Esophagus squamous epithelium (tissue), 5 donors: ENCODE data around the gene TSPEAR. TPM values are rescaled to one million over a fixed set of nuclear protein-coding genes. Genes with fewer than 3 reads are reported as not detected.

Source experiments
- DNase-seq: peaks from one replicate; lab custom pipeline; 2025; lab: John Stamatoyannopoulos, UW
- H3K27ac ChIP-seq, 4 donors: fragments of 200-600 bp; sonication (generic); one replicate each; pipeline ENCODE4 v1.5.1; 2016 to 2019; ENCODE audit warnings: mild to moderate bottlenecking in 1 of 4
- H3K27me3 ChIP-seq, 4 donors: fragments of 200-600 bp; sonication (generic); 1 replicate in 3 of 4; 2 replicates in 1 of 4; pipeline versions ENCODE4 v1.5.1 to v1.6.0; 2017 to 2021; ENCODE audit warnings: antibody characterized with exemption in 1 of 4
- H3K36me3 ChIP-seq, 3 donors: fragments of 200-600 bp; sonication (generic); one replicate each; pipeline ENCODE4 v1.5.1; 2016 to 2019
- H3K4me1 ChIP-seq, 3 donors: fragments of 200-600 bp; sonication (generic); one replicate each; pipeline ENCODE4 v1.5.1; 2017 to 2019
- H3K4me3 ChIP-seq, 4 donors: fragments of 200-600 bp; sonication (generic); 1 replicate in 3 of 4; 2 replicates in 1 of 4; pipeline ENCODE4 v1.5.1; 2016 to 2019; ENCODE audit warnings: mild to moderate bottlenecking in 2 of 4, moderate library complexity in 1 of 4
- H3K9me3 ChIP-seq, 3 donors: fragments of 200-600 bp; sonication (generic); one replicate each; pipeline ENCODE4 v1.5.1; 2016 to 2019
- POLR2A ChIP-seq, 4 donors: fragments of 450-650 bp; IDR thresholded peaks; one replicate each; pipeline ENCODE4 v1.6.1; 2017; ENCODE audit warnings: antibody characterized with exemption in 4 of 4, mild to moderate bottlenecking in 4 of 4, moderate library complexity in 3 of 4
- WGBS, 2 donors: methylation state at CpG; one replicate each; pipeline ENCODE4 v1.1.5; 2018; 5-methylcytosine and 5-hydroxymethylcytosine counted together
- intact Hi-C: fragments of 100-400 bp; cut with DNase I; formaldehyde crosslinking; loops from one replicate; pipeline ENCODE4 v1.15.0; 2022
- total RNA-seq, 4 donors: library from RNA; depleted of rRNA; stranded (reverse); fragments of >200 nt; gene quantifications; one replicate each; pipeline ENCODE4 v1.1.0, GENCODE V29; 2016
- TF ChIP-seq, protein P1 (sequence below), 6 experiments: fragments of 450-650 bp in 4 of 6; fragments of 200-600 bp in 2 of 6; sonication (generic) in 2 of 6; IDR thresholded peaks; one replicate each; pipeline ENCODE4 v1.5.1; 2016 to 2019; ENCODE audit warnings: antibody characterized with exemption in 6 of 6, mild to moderate bottlenecking in 4 of 6, moderate library complexity in 4 of 6
- donor health status: DM: yes; HTN: yes; CAD: no.

Gene TSPEAR
- total RNA-seq, 4 donors from 2014 or later = not detected

DNA sequence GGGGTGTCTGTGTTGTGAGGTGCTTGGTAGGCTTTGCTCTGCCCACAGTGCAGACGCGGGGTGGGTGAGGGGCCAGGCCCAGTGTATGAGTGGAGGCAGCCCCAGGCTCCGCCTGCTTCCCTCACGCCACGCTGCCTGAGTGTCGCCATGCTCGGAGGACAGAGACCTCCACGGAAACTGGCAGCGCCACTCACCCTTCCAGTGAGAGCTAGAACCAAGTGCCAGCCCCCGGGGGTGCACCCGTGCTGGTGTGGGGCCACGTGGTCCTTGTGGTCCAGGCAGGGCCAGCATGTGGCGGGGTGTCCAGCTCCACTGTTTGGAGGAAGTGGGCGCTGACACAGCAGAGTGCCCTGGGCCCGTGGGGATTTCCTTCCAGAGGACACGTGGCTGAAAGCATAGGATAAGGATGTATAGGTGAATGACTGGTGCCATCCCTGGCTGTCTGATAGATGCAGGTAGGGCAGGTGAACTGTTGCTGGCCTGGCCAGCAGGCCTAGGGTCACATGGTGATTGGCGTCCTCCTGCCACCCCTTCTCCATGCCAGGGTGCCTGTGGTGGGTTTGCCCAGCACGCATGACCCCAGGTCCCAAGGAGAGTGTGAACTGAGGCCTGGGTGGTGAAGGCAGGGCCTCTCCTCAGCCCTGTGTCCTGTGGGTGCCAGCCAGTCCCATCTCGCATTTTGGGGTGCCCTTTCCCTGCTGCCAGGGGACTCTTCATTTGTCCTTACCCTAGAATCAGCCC lies 252.2 kb downstream of the TSPEAR start:
- no peak overlapping the region for H3K4me3 ChIP-seq
- peaks cover 4 to 20% (median 8%) of the 10 kb centered on the region in 3 donors for H3K4me1 ChIP-seq
- TF ChIP-seq, protein P1, sequence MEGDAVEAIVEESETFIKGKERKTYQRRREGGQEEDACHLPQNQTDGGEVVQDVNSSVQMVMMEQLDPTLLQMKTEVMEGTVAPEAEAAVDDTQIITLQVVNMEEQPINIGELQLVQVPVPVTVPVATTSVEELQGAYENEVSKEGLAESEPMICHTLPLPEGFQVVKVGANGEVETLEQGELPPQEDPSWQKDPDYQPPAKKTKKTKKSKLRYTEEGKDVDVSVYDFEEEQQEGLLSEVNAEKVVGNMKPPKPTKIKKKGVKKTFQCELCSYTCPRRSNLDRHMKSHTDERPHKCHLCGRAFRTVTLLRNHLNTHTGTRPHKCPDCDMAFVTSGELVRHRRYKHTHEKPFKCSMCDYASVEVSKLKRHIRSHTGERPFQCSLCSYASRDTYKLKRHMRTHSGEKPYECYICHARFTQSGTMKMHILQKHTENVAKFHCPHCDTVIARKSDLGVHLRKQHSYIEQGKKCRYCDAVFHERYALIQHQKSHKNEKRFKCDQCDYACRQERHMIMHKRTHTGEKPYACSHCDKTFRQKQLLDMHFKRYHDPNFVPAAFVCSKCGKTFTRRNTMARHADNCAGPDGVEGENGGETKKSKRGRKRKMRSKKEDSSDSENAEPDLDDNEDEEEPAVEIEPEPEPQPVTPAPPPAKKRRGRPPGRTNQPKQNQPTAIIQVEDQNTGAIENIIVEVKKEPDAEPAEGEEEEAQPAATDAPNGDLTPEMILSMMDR (IDR thresholded peaks at IDR 0.05) = no peak
- TF ChIP-seq POLR2A (IDR thresholded peaks at IDR 0.05) = no peak
- no peaks in the 10 kb centered on the region for H3K36me3 ChIP-seq
- H3K27ac ChIP-seq = no peak overlapping the region
- no peaks in the 10 kb centered on the region for H3K27me3 ChIP-seq
- peaks cover 0 to 5% (median 0%) of the 10 kb centered on the region in 3 donors for H3K9me3 ChIP-seq
- no peak for DNase-seq
- 83% methylated on average over 5 of the region's 19 CpGs; no CpG with 5 or more reads in 1 of the 2 donors for WGBS, 2 donors
- intact Hi-C loops = no loop called here

DNA sequence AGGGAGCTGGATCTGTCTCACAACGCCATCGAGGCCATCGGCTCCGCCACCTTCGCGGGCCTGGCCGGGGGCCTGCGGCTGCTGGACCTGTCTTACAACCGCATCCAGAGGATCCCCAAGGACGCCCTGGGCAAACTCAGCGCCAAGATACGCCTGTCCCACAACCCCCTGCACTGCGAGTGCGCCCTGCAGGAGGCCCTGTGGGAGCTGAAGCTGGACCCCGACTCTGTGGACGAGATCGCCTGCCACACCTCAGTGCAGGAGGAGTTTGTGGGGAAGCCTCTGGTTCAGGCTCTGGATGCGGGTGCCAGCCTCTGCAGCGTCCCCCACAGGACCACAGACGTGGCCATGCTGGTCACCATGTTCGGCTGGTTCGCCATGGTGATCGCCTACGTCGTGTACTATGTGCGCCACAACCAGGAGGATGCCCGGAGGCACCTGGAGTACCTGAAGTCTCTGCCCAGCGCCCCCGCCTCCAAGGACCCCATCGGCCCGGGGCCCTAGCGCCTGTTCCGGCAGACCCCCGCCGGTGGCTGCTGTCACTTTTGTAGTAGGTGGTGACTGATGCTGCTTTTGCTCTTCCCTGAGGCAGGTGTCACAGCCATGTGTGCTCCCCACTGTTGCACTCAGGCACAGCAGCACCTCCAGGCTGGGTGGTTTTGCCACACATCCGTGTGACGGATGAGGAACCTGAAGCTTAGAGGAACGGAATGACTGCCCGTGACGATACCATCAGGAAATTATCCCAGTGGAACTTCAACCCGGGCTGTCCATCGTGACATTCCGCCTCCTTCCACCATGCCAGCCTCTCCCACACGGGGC lies 254.2 kb downstream of the TSPEAR start:
- intact Hi-C loops = no loop called here
- 89 to 93% methylated on average over 8 to 9 of the region's 44 CpGs for WGBS, 2 donors
- no peaks in the 10 kb centered on the region for H3K36me3 ChIP-seq
- no peak for DNase-seq
- no peak overlapping the region for H3K4me3 ChIP-seq
- peaks cover 0 to 4% (median 0%) of the 10 kb centered on the region in 4 donors for H3K27me3 ChIP-seq
- TF ChIP-seq, protein P1 (IDR thresholded peaks at IDR 0.05) = no peak
- TF ChIP-seq POLR2A (IDR thresholded peaks at IDR 0.05) = no peak
- no peak overlapping the region for H3K27ac ChIP-seq
- peaks cover 0 to 5% (median 0%) of the 10 kb centered on the region in 3 donors for H3K9me3 ChIP-seq
- peaks cover 4 to 20% (median 8%) of the 10 kb centered on the region in 3 donors for H3K4me1 ChIP-seq

DNA sequence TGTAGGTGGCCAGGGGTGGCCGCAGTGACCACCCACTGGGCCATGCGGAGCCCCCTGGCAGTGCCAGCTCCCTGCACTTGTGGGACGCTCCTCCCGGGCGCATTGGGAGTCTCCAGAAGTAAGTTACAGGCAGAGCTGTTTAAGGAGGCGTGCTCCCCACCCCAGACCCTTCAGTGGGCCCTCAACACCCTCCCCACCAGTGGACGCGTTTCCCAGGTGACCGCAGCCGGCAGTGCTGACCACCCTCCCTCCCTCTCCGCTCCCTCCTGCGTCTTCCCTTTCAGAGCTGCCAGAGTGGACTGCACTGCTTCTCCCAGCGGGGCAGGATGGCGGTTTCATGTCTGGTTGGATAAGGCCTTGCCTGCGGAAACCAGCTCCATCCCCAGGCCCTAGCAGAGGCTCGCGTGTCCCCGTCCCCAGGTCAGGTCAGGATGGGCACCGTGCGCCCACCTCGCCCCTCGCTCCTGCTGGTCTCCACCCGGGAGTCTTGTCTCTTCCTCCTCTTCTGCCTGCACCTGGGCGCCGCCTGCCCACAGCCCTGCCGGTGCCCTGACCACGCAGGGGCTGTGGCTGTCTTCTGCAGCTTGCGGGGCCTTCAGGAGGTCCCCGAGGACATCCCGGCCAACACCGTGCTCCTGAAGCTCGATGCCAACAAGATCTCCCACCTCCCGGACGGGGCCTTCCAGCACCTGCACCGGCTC lies 255.0 kb downstream of the TSPEAR start:
- peak overlapping the region in 1 of 4 donors; percentile 38 for H3K27ac ChIP-seq
- DNase-seq = no peak
- H3K36me3 ChIP-seq = no peaks in the 10 kb centered on the region
- peaks cover 0 to 10% (median 0%) of the 10 kb centered on the region in 4 donors for H3K27me3 ChIP-seq
- peaks cover 0 to 5% (median 0%) of the 10 kb centered on the region in 3 donors for H3K9me3 ChIP-seq
- 80 to 93% methylated on average over 14 of the region's 35 CpGs for WGBS, 2 donors
- TF ChIP-seq POLR2A (IDR thresholded peaks at IDR 0.05) = no peak
- TF ChIP-seq, protein P1 (IDR thresholded peaks at IDR 0.05) = no peak
- H3K4me3 ChIP-seq = peak overlapping the region; percentile 52 to 87 (median 74)
- intact Hi-C loops = no loop called here
- H3K4me1 ChIP-seq = peaks cover 4 to 20% (median 8%) of the 10 kb centered on the region in 3 donors

DNA sequence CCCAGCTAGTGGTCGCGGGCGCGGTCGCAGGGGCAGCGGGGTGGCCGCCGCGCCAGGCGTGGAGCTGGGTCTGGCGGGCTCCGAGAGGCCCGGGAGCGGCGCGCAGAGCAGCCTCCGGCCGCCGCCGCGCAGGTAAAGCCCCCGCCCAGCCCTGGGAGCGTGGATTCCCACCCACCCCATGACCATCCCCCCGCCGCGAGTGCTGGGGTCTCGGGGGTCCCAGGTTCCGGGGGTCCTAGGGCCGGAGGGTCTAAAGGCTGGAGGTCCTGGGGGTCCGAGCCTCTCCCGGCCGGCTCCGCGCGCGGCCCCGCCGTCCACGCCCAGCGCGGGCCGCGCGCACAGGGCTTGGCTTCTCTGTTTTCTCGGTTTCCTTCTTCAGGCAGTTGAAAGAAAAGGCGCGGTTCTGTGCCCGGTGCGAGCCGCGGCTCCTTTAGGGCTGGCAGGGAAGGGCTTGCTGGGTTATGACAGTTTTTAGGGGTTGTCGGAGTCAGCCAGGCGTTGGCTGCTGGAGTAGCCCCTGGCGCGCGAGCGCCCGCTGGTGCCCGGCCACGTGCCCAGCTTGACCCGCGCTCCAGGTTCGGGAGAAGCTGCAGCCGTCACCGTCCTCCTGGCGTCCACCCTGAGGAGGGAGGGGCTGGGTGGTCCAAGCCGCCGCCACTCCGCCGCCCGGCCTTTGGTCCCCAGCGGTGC lies 255.7 kb downstream of the TSPEAR start:
- intact Hi-C loops = no loop called here
- H3K27ac ChIP-seq = peak overlapping the region in 3 of 4 donors; percentile 38 to 73 (median 52)
- TF ChIP-seq, protein P1 (IDR thresholded peaks at IDR 0.05) = peak in 1 of 6 experiments; percentile 12
- no peak for TF ChIP-seq POLR2A (IDR thresholded peaks at IDR 0.05)
- H3K36me3 ChIP-seq = no peaks in the 10 kb centered on the region
- DNase-seq = no peak
- WGBS, 2 donors = no CpG with 5 or more reads among the region's 72 CpGs
- peaks cover 0 to 16% (median 0%) of the 10 kb centered on the region in 4 donors for H3K27me3 ChIP-seq
- H3K4me1 ChIP-seq = peaks cover 4 to 20% (median 8%) of the 10 kb centered on the region in 3 donors
- H3K4me3 ChIP-seq = peak overlapping the region; percentile 52 to 87 (median 74)
- peaks cover 0 to 5% (median 0%) of the 10 kb centered on the region in 3 donors for H3K9me3 ChIP-seq
